Endothelial cell of umbilical vein (primary cell): ENCODE data around the gene SRD5A2. TPM values are rescaled to one million over a fixed set of nuclear protein-coding genes. Genes with fewer than 3 reads are reported as not detected.

Source experiments
- BruUV-seq: library from RNA; stranded (reverse); fragments of 400-500 nt; replicated peaks from 2 replicates; lab custom pipeline; 2021; lab: Mats Ljungman, UMichigan
- CTCF ChIA-PET: fragments of 300-600, 350-600 bp; sonication (Branson Sonifier 250); formaldehyde crosslinking; loops from one replicate; lab custom pipeline; 2021; ENCODE audit warnings: antibody characterized with exemption, inconsistent platforms; lab: Charles Lee
- POLR2A ChIA-PET: fragments of 300-600, 350-600 bp; sonication (Branson Sonifier 250); formaldehyde crosslinking; loops from one replicate; lab custom pipeline; 2021; ENCODE audit warnings: antibody characterized with exemption, inconsistent platforms; lab: Charles Lee
- DNase-seq: peaks from one replicate; pipeline ENCODE4 v3.0.0-alpha.2; 2011; ENCODE audit warnings: low read depth, low spot score
- FAIRE-seq: peaks from 2 replicates; lab custom pipeline; 2011; peaks lifted over from hg19 to GRCh38; lab: Jason Lieb, UNC
- H2AFZ ChIP-seq: 2 replicates; pipeline ENCODE4 v1.6.0; 2012; ENCODE audit warnings: low read depth, low read length, control low read depth, inconsistent platforms
- H3K27ac ChIP-seq: 2 replicates; pipeline ENCODE4 v1.5.1; 2011; ENCODE audit warnings: low read depth, mild to moderate bottlenecking, control low read depth, low read length, moderate library complexity; ENCODE audit not compliant: insufficient read depth
- H3K27me3 ChIP-seq, 2 experiments: 2 replicates each; pipeline versions ENCODE4 v1.6.0 to v1.6.1; 2011; ENCODE audit warnings: low read length in 2 of 2, mixed read lengths in 1 of 2; ENCODE audit not compliant: control insufficient read depth in 2 of 2, insufficient read depth in 2 of 2
- H3K36me3 ChIP-seq, 2 experiments: 2 replicates in 1 of 2; 3 replicates in 1 of 2; pipeline ENCODE4 v1.5.1; 2011; ENCODE audit warnings: low read length in 2 of 2, mild to moderate bottlenecking in 1 of 2, moderate library complexity in 1 of 2; ENCODE audit not compliant: control insufficient read depth in 2 of 2, insufficient read depth in 2 of 2; ENCODE audit errors: extremely low read depth in 1 of 2
- H3K4me1 ChIP-seq: 3 replicates; pipeline ENCODE4 v1.5.1; 2011; ENCODE audit warnings: mild to moderate bottlenecking, low read length; ENCODE audit not compliant: control insufficient read depth, insufficient read depth; ENCODE audit errors: extremely low read depth
- H3K4me2 ChIP-seq: 2 replicates; pipeline ENCODE4 v1.6.1; 2011; ENCODE audit warnings: low read length, control low read depth, mixed read lengths; ENCODE audit not compliant: insufficient read depth
- H3K4me3 ChIP-seq, 3 experiments: fragments of 200-600 bp in 1 of 3; sonication (generic), shearing (Covaris generic) in 1 of 3; replicated peaks in 1 of 3; 2 replicates each; pipeline ENCODE4 v1.5.1; 2011 to 2016; ENCODE audit warnings: control low read depth in 3 of 3, low read length in 3 of 3, mild to moderate bottlenecking in 2 of 3, inconsistent platforms in 1 of 3, low read depth in 1 of 3, moderate library complexity in 1 of 3; ENCODE audit not compliant: insufficient read depth in 1 of 3
- H3K79me2 ChIP-seq: 2 replicates; pipeline ENCODE4 v1.6.0; 2012; ENCODE audit warnings: low read length, inconsistent platforms; ENCODE audit not compliant: control insufficient read depth, insufficient read depth
- H3K9ac ChIP-seq: replicated peaks from 2 replicates; pipeline ENCODE3; 2011; ENCODE audit warnings: low read length, control low read depth; ENCODE audit not compliant: insufficient read depth; ENCODE audit errors: extremely low read depth
- H3K9me1 ChIP-seq: replicated peaks from 3 replicates; pipeline ENCODE4 v1.6.0; 2011; ENCODE audit warnings: mild to moderate bottlenecking, low read length; ENCODE audit not compliant: control insufficient read depth, insufficient read depth; ENCODE audit errors: extremely low read depth
- H3K9me3 ChIP-seq: replicated peaks from 2 replicates; pipeline ENCODE4 v1.5.1; 2012; ENCODE audit warnings: low read length, inconsistent platforms; ENCODE audit not compliant: control insufficient read depth, insufficient read depth
- H4K20me1 ChIP-seq: replicated peaks from 2 replicates; pipeline ENCODE3; 2011; ENCODE audit warnings: mild to moderate bottlenecking, low read length; ENCODE audit not compliant: control insufficient read depth, insufficient read depth; ENCODE audit errors: extremely low read depth
- CTCF ChIP-seq, 2 donors: IDR thresholded peaks; 1 replicate in 1 of 2; 2 replicates in 1 of 2; pipeline ENCODE4 v1.5.1; 2011; ENCODE audit warnings: low read length in 2 of 2, mild to moderate bottlenecking in 2 of 2, moderate library complexity in 2 of 2, control low read depth in 1 of 2, inconsistent platforms in 1 of 2, low read depth in 1 of 2; ENCODE audit not compliant: insufficient read depth in 1 of 2; ENCODE audit errors: extremely low read depth in 1 of 2
- EZH2 ChIP-seq: IDR thresholded peaks from 2 replicates; pipeline ENCODE4 v1.6.1; 2012; ENCODE audit warnings: borderline replicate concordance, low read depth, mild to moderate bottlenecking, moderate library complexity, low read length, inconsistent platforms; ENCODE audit not compliant: severe bottlenecking
- FOS ChIP-seq: IDR thresholded peaks from 2 replicates; pipeline ENCODE4 v1.6.1; 2011; ENCODE audit warnings: mild to moderate bottlenecking, low read length, moderate library complexity, borderline replicate concordance; ENCODE audit not compliant: insufficient read depth
- GATA2 ChIP-seq: IDR thresholded peaks from 2 replicates; pipeline ENCODE4 v1.7.0; 2011; ENCODE audit warnings: low read depth, mild to moderate bottlenecking, moderate library complexity, mixed read lengths, low read length; ENCODE audit not compliant: insufficient read length, insufficient read depth
- JUN ChIP-seq: IDR thresholded peaks from 2 replicates; pipeline ENCODE4 v1.6.1; 2011; ENCODE audit warnings: borderline replicate concordance, low read depth; ENCODE audit not compliant: insufficient read length, insufficient read depth
- MYC ChIP-seq: IDR thresholded peaks from one replicate; pipeline ENCODE4 v1.6.1; 2011; ENCODE audit warnings: mild to moderate bottlenecking, low read depth, low read length
- POLR2A ChIP-seq: IDR thresholded peaks from 2 replicates; pipeline ENCODE4 v1.6.1; 2012; ENCODE audit warnings: low read depth, mild to moderate bottlenecking, control low read depth, low read length
- POLR2AphosphoS5 ChIP-seq: IDR thresholded peaks from 2 replicates; pipeline ENCODE4 v1.6.1; 2012; ENCODE audit warnings: low read depth, mild to moderate bottlenecking, control low read depth, low read length, moderate library complexity; ENCODE audit not compliant: insufficient read depth
- dilution Hi-C: fragments of 300-500 bp; cut with MboI; formaldehyde crosslinking; loops from one replicate; pipeline ENCODE4 v1.15.0; 2019; ENCODE audit warnings: low sequenced_read_pairs; ENCODE audit not compliant: extremely low pct_ligation_motif_present
- intact Hi-C: fragments of 100-400 bp; cut with micrococcal nuclease; formaldehyde crosslinking; loops from one replicate; pipeline ENCODE4 v1.10.0; 2022
- polyA plus RNA-seq, 4 experiments: library from polyadenylated mRNA; depleted of rRNA in 3 of 4; stranded (reverse) in 3 of 4; unstranded in 1 of 4; fragments of >200 nt; gene quantifications; 2 replicates each; pipeline versions ENCODE4 v1.2.1 to v1.2.3, GENCODE V29; 2011 to 2012; ENCODE audit warnings: missing spikeins in 1 of 4
- total RNA-seq: library from RNA; stranded (reverse); gene quantifications from 2 replicates; pipeline ENCODE4 v1.2.3, GENCODE V29; 2021
- TF ChIP-seq, protein P1 (sequence below): IDR thresholded peaks from 2 replicates; pipeline ENCODE4 v1.6.1; 2011; ENCODE audit not compliant: insufficient read depth, insufficient read length

Gene SRD5A2
- total and polyA plus RNA-seq, 2 donors (not counting 3 experiments of a cell fraction or from before 2014, with no cell fraction given): not detected

DNA sequence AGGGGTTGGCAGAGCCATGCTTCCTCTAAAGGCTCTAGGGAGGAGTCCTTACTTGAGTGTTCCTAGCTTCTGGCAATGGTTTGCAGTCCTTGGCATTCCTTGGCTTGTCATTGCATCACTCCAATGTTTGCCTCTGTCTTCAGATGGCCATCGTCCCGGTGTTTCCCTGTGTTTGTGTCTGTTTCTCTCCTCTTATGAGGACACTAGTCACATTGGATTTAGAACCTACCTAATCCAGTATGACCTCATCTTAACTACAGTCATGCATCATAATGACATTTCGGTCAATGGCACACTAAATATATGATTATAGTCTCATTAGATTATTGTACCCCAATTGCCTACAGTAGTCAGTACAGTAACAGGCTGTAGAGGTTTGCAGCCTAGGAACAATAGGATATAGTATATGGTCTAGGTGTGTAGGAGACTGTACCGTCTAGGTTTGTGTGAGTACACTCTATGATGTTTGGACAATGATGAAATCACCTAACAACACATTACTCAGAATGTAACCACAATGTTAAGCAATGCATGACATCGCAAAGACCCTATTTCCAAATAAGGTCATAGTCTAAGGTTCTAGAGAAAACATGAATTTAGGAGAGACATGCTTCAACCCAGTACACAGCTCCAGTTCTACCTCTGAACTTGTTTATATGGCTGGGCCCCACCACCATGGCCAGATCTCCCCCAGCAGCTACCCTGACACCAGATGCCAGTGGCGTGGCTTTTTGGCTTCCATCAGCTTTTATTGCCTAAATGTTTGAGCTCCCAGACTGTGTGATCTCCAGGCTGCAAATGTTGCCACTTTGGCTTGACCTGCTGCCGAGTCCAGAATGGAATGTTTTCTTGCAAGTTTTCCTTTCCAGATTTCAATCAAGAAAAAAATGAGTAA is 22.1 kb downstream of the SRD5A2 start:
- no TSS peak for BruUV-seq
- intact Hi-C loops: no loop called here
- CTCF ChIA-PET: no interaction called here
- no peak overlapping the region for H3K4me3 ChIP-seq
- dilution Hi-C loops: no loop called here
- no peak overlapping the region for H3K4me2 ChIP-seq
- no peak overlapping the region for H2AFZ ChIP-seq
- H3K4me1 ChIP-seq: no peaks in the 10 kb centered on the region
- no peaks in the 10 kb centered on the region for H3K9me1 ChIP-seq
- POLR2A ChIA-PET: no interaction called here
- TF ChIP-seq POLR2A (no peak), JUN (no peak), FOS (no peak), CTCF (IDR thresholded peaks at IDR 0.05; ENCODE audit: extremely low read depth in 1 of 2, insufficient read depth in 1 of 2, low read depth in 1 of 2, low read length in 2 of 2) (no peak), GATA2 (no peak), EZH2 (no peak), MYC (no peak), POLR2AphosphoS5 (no peak)
- TF ChIP-seq, protein P1, sequence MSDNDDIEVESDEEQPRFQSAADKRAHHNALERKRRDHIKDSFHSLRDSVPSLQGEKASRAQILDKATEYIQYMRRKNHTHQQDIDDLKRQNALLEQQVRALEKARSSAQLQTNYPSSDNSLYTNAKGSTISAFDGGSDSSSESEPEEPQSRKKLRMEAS: no peak
- H3K27ac ChIP-seq: no peak overlapping the region
- H3K9ac ChIP-seq: no peak overlapping the region
- no peaks in the 10 kb centered on the region for H3K36me3 ChIP-seq
- no peaks in the 10 kb centered on the region for H3K79me2 ChIP-seq
- DNase-seq (no peak), FAIRE-seq (no peak)
- no peaks in the 10 kb centered on the region for H4K20me1 ChIP-seq
- H3K27me3 ChIP-seq: no peaks in the 10 kb centered on the region
- peaks cover 2% of the 10 kb centered on the region for H3K9me3 ChIP-seq
